ENCODE measurements around the gene MAGEB17.

MAGEB17 gene

DNA sequence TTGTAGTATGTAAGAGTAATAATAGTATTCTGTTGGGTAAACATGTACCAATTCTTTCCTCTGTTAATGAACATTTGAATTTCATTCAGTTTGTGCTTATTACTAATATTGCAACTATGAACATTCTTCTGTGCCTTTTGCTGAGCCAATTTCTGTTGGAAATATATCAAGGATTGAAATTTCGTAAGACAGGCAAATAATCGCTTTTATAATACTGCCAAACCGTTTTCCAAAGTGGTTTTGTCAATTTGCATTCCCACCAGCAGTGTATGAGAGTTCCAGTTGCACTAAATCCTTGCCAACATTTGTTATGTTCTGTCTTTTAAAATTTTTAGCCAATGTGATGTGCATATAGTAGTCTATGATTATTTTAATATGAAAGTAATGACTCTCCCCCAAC is 38.6 kb downstream of the MAGEB17 start:
- in situ Hi-C loops (cut with MboI; ENCODE audit: low sequenced_read_pairs), result no loop called here

DNA sequence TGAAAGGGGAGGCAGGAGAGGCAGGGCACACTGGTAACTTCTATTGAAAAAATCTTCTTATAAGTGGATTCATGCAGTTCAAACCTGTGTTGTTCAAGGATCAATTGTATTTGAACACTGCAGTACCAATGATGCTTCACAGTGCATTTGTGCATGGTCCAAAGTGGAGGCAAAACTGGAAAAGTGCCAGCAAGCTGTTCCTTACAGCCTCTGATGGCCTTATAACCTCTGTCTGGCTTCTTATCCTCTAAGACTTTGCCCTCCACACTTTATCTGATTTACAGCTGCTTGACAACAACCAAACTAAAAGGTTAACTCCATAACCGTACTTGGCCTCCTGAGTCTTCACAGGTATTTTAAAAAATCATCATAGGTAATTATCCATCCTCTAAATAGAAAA is 40.4 kb downstream of the MAGEB17 start:
- in situ Hi-C loops (cut with MboI; ENCODE audit: low sequenced_read_pairs), result no loop called here

DNA sequence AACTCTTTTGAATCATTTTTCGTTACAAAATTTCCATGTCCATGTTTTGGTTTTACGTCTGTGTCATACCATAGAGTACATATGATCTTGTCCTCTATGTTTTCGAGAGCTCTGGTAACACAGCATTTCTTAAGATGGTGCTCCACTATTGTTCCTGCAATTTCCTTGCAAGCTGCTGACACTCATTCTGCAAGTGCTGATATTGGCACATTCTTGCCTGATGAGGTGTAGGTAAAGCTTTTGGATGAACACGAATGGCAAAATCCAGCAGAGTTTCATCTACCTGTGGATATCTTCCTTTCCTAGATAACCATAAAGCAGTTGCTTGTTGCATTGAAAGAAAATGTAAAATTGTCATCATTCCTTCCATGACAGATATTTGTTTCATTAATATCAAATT is 41.3 kb downstream of the MAGEB17 start:
- in situ Hi-C loops (cut with MboI; ENCODE audit: low sequenced_read_pairs), result no loop called here

DNA sequence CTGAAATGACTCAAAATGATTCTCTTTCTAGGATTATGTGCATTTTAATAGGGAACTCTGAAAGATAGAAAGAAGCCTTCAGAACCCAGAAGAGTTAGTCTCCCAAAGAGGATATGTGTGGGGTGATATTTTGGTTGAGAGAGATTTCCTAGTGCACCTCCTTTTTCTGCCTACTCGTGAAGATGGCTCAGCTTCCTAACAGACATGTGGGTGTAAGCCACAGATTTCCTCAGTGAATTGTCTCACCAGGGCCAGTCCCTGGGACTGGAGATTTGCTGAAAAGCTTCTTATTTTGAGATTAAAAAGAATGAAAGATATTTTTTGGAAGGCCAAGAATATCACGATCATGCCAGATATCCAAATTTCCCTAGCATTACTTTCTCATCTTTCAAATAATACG is 42.8 kb downstream of the MAGEB17 start:
- in situ Hi-C loops (cut with MboI; ENCODE audit: low sequenced_read_pairs), result no loop called here

DNA sequence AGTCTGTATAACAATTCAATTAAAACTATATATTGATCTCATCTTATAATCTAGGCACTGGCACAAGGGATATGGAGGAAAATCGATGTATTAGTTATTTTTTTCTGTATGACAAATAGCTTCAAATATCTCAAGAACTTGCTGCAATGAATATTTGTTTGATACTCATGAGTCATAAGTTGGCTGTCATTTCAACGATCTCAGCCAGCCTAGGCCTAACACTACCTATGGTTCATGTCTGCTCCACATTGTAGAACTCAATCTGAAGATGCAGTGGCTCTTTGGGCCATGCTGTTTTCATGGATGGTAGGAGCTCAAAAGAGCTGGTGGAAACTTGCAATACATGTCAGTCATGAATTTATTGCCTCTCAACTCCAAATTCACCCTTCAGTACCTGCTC is 44.7 kb downstream of the MAGEB17 start:
- in situ Hi-C loops (cut with MboI; ENCODE audit: low sequenced_read_pairs), result no loop called here

DNA sequence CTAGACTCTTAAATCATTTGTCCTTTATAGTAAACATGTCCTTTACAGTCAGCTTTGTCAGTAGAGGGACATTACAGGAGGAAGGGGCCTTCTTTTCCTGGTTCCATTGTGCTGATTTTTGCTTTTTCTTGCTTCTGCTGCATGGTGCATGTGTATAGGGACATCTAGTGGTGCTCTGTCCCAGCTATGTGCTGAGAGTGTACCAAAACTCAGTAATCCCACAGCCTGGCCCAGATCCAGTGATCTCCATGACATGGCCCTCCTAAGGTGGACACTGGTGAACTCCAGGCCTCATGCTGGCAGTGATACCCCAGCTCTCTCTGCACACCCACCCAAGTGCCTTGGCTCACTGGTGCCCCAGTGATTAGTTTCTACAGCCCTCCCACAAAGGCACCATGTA is 45.2 kb downstream of the MAGEB17 start:
- in situ Hi-C loops (cut with MboI; ENCODE audit: low sequenced_read_pairs), result no loop called here

DNA sequence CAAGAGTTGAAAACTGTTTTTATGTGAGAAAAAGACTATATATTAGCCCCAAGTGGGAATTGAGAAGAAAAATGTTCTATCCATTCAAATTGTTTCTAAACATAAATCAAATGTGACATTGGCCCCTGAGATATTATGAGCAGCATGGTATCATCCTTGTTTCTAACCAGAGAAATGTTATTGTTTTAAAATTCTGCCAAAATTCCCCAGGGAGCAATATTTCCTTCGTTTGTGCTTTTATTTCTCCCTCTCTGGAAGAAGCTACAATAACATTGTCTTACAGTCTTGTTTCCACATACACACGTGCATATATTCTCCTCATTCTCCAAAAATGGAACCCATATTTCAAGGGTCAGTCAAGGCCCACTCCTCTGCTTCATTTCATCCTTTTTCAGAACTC is 46.7 kb downstream of the MAGEB17 start:
- in situ Hi-C loops (cut with MboI; ENCODE audit: low sequenced_read_pairs), result no loop called here

DNA sequence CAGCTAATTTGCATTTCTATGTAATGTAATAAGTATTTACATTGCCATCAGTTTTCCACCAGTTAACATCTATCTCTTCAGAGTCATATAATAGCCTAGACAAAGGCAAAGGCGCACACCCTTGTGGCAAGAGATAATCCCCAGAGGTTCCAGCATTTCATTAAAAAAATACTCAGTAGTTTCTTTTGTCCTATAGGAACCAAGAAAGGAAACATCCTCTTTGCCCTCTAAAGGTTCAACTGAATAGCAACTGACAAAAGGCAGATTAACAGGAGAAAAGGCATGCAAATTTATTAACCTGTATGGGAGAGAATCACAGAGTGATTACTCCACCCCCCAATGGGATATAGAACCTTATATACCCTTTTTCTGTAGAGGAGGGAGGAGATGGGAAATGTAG is 48.4 kb downstream of the MAGEB17 start:
- in situ Hi-C loops (cut with MboI; ENCODE audit: low sequenced_read_pairs), result no loop called here
